ENCODE measurements around the gene GZMH. TPM values are rescaled to one million over a fixed set of nuclear protein-coding genes. Genes with fewer than 3 reads are reported as not detected.

Gene GZMH
- total RNA-seq, 1 experiment from 2014 or later: not detected

DNA sequence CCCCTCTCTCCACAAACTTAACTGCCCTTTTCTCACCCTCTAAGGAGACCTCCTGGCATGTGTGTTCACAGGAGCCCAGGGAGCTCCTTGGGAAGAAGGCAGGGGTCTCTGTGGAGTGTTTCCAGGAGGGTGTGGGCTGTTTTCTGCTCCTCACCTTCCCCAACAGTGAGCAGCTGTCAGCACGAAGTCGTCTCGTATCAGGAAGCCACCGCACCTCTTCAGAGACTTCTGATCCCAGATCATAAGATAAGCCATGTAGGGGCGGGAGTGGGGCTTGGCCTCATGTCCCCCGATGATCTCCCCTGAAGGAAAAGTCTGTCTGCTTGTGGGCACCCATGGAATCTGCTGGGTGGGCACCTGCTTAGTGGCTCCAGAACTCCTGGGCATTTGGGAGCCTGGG is 23.3 kb upstream of the GZMH start:
- CTCF ChIA-PET: no interaction called here

GRCh38 chr14:24632336-24632735 is 22.9 kb upstream of the GZMH start:
- Mint-ChIP-seq H3K36me3 (no peaks in the 10 kb centered on the region), H3K4me1 (no peaks in the 10 kb centered on the region), H3K27ac (no peak overlapping the region), H3K4me3 (no peak overlapping the region), H3K27me3 (ENCODE audit: low read depth) (peaks cover 2% of the 10 kb centered on the region), H3K9me3 (no peaks in the 10 kb centered on the region)
- ChIA-PET CTCF (no interaction called here), POLR2A (no interaction called here)
- no peak for DNase-seq (ENCODE audit: low spot score)
- ATAC-seq: no peak
- TF ChIP-seq ZNF671 (CRISPR knock-in tag; IDR thresholded peaks at IDR 0.05) (no peak), AR (CRISPR knock-in tag; IDR thresholded peaks at IDR 0.05) (no peak), ZNF317 (CRISPR knock-in tag; IDR thresholded peaks at IDR 0.05; ENCODE audit: borderline replicate concordance, low read depth) (no peak), CDX4 (CRISPR knock-in tag; IDR thresholded peaks at IDR 0.05; ENCODE audit: borderline replicate concordance) (no peak)
- TF ChIP-seq, protein P1, sequence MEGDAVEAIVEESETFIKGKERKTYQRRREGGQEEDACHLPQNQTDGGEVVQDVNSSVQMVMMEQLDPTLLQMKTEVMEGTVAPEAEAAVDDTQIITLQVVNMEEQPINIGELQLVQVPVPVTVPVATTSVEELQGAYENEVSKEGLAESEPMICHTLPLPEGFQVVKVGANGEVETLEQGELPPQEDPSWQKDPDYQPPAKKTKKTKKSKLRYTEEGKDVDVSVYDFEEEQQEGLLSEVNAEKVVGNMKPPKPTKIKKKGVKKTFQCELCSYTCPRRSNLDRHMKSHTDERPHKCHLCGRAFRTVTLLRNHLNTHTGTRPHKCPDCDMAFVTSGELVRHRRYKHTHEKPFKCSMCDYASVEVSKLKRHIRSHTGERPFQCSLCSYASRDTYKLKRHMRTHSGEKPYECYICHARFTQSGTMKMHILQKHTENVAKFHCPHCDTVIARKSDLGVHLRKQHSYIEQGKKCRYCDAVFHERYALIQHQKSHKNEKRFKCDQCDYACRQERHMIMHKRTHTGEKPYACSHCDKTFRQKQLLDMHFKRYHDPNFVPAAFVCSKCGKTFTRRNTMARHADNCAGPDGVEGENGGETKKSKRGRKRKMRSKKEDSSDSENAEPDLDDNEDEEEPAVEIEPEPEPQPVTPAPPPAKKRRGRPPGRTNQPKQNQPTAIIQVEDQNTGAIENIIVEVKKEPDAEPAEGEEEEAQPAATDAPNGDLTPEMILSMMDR (IDR thresholded peaks at IDR 0.05): no peak

More for the DNA sequence above, 23.3 kb upstream of the GZMH start:
- TF ChIP-seq, protein P2, sequence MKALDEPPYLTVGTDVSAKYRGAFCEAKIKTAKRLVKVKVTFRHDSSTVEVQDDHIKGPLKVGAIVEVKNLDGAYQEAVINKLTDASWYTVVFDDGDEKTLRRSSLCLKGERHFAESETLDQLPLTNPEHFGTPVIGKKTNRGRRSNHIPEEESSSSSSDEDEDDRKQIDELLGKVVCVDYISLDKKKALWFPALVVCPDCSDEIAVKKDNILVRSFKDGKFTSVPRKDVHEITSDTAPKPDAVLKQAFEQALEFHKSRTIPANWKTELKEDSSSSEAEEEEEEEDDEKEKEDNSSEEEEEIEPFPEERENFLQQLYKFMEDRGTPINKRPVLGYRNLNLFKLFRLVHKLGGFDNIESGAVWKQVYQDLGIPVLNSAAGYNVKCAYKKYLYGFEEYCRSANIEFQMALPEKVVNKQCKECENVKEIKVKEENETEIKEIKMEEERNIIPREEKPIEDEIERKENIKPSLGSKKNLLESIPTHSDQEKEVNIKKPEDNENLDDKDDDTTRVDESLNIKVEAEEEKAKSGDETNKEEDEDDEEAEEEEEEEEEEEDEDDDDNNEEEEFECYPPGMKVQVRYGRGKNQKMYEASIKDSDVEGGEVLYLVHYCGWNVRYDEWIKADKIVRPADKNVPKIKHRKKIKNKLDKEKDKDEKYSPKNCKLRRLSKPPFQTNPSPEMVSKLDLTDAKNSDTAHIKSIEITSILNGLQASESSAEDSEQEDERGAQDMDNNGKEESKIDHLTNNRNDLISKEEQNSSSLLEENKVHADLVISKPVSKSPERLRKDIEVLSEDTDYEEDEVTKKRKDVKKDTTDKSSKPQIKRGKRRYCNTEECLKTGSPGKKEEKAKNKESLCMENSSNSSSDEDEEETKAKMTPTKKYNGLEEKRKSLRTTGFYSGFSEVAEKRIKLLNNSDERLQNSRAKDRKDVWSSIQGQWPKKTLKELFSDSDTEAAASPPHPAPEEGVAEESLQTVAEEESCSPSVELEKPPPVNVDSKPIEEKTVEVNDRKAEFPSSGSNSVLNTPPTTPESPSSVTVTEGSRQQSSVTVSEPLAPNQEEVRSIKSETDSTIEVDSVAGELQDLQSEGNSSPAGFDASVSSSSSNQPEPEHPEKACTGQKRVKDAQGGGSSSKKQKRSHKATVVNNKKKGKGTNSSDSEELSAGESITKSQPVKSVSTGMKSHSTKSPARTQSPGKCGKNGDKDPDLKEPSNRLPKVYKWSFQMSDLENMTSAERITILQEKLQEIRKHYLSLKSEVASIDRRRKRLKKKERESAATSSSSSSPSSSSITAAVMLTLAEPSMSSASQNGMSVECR (CRISPR knock-in tag; IDR thresholded peaks at IDR 0.05; ENCODE audit: borderline replicate concordance): no peak
- TF ChIP-seq RORB (CRISPR knock-in tag; IDR thresholded peaks at IDR 0.05) (no peak), ESRRA (CRISPR knock-in tag; IDR thresholded peaks at IDR 0.05; ENCODE audit: borderline replicate concordance) (no peak), MXD4 (CRISPR knock-in tag; IDR thresholded peaks at IDR 0.05; ENCODE audit: borderline replicate concordance) (no peak), ATF6 (CRISPR knock-in tag; IDR thresholded peaks at IDR 0.05) (no peak), JUN (CRISPR knock-in tag; IDR thresholded peaks at IDR 0.05) (no peak), ZNF219 (CRISPR knock-in tag; IDR thresholded peaks at IDR 0.05; ENCODE audit: borderline replicate concordance) (no peak), HMGXB4 (CRISPR knock-in tag; IDR thresholded peaks at IDR 0.05) (no peak), CREB1 (CRISPR knock-in tag; IDR thresholded peaks at IDR 0.05) (no peak), ZNF671 (CRISPR knock-in tag; IDR thresholded peaks at IDR 0.05) (no peak), USF2 (CRISPR knock-in tag; IDR thresholded peaks at IDR 0.05) (no peak), SOX15 (CRISPR knock-in tag; IDR thresholded peaks at IDR 0.05) (no peak), TP53 (CRISPR knock-in tag; IDR thresholded peaks at IDR 0.05) (no peak), EMX1 (CRISPR knock-in tag; IDR thresholded peaks at IDR 0.05) (no peak), KAT7 (CRISPR knock-in tag; IDR thresholded peaks at IDR 0.05; ENCODE audit: borderline replicate concordance) (no peak)
- ATAC-seq (no peak), DNase-seq (ENCODE audit: low spot score) (no peak)
- Mint-ChIP-seq H3K4me1 (no peaks in the 10 kb centered on the region), H3K9me3 (no peaks in the 10 kb centered on the region), H3K27ac (no peak overlapping the region; the same call in 1 of the 2 replicates), H3K36me3 (no peaks in the 10 kb centered on the region), H3K4me3 (no peak overlapping the region), H3K27me3 (ENCODE audit: low read depth) (peaks cover 2% of the 10 kb centered on the region; the same call in 1 of the 2 replicates)
- POLR2A ChIA-PET: no interaction called here

Measured in WTC11 (cell line).